Measurements from ENCODE around the gene RGL4.

RGL4 gene

GRCh38 chr22:23742505-23743264 is 51.9 kb downstream of the RGL4 start:
- Histone ChIP-seq H3K9me3 (ENCODE audit: insufficient read depth, low read depth, low read length) (peaks cover 5% of the 10 kb centered on the region), H3K79me2 (ENCODE audit: control insufficient read depth, insufficient read depth, low read length, poor library complexity) (no peaks in the 10 kb centered on the region), H3K27me3 (ENCODE audit: insufficient read depth, low read length) (no peaks in the 10 kb centered on the region), H2AFZ (ENCODE audit: insufficient read depth, low read length, poor library complexity) (no peak overlapping the region), H2BK12ac (ENCODE audit: low read length) (no peak overlapping the region), H3K18ac (ENCODE audit: low read length) (no peak overlapping the region), H3K4me1 (ENCODE audit: control insufficient read depth in 1 of 2, insufficient read depth in 2 of 2, low read length in 2 of 2) (peaks cover 5 to 8% of the 10 kb centered on the region in 2 experiments), H3K4me2 (ENCODE audit: low read length) (no peak overlapping the region), H4K8ac (ENCODE audit: low read depth, low read length) (no peak overlapping the region), H2AK5ac (ENCODE audit: low read length) (no peak overlapping the region), H4K12ac (ENCODE audit: low read depth, low read length) (no peak overlapping the region), H3K79me1 (ENCODE audit: low read length) (no peaks in the 10 kb centered on the region), H3K23ac (ENCODE audit: low read length) (no peak overlapping the region), H3K9ac (ENCODE audit: low read length) (no peak overlapping the region), H4K91ac (ENCODE audit: low read depth, low read length) (no peak overlapping the region), H3K14ac (ENCODE audit: low read length) (no peak overlapping the region), H3K27ac (ENCODE audit: low read depth, low read length) (no peak overlapping the region), H3K4ac (ENCODE audit: low read depth, low read length) (no peak overlapping the region), H2BK120ac (ENCODE audit: insufficient read depth, low read length, poor library complexity) (no peak overlapping the region), H3K4me3 (ENCODE audit: low read depth, low read length) (no peak overlapping the region), H2BK5ac (ENCODE audit: low read depth, low read length, poor library complexity) (no peak overlapping the region), H3K36me3 (ENCODE audit: control insufficient read depth in 1 of 2, insufficient read depth in 2 of 2, low read length in 2 of 2) (peaks cover 11 to 16% of the 10 kb centered on the region in 2 experiments)
- DNase-seq = no peak
- no CpG with 5 or more reads among the region's 7 CpGs for WGBS (ENCODE audit: extremely low coverage, insufficient coverage, insufficient read length)

- no CpG with 5 or more reads among the region's 2 CpGs for WGBS (ENCODE audit: extremely low coverage, insufficient coverage, insufficient read length)
- H3K14ac ChIP-seq (ENCODE audit: low read length) = no peak overlapping the region
Measured at GRCh38 chr22:23743303-23743705, 52.5 kb downstream of the RGL4 start.

GRCh38 chr22:23744001-23744400 is 53.2 kb downstream of the RGL4 start:
- Histone ChIP-seq H2AK5ac (ENCODE audit: low read length) (no peak overlapping the region), H2BK12ac (ENCODE audit: low read length) (no peak overlapping the region), H3K27me3 (ENCODE audit: insufficient read depth, low read length) (no peaks in the 10 kb centered on the region), H3K23ac (ENCODE audit: low read length) (no peak overlapping the region), H3K4me1 (ENCODE audit: control insufficient read depth in 1 of 2, insufficient read depth in 2 of 2, low read length in 2 of 2) (peaks cover 5 to 8% of the 10 kb centered on the region in 2 experiments), H4K91ac (ENCODE audit: low read depth, low read length) (no peak overlapping the region), H3K4me2 (ENCODE audit: low read length) (no peak overlapping the region), H2BK5ac (ENCODE audit: low read depth, low read length, poor library complexity) (no peak overlapping the region), H3K27ac (ENCODE audit: low read depth, low read length) (no peak overlapping the region), H2AFZ (ENCODE audit: insufficient read depth, low read length, poor library complexity) (no peak overlapping the region), H3K18ac (ENCODE audit: low read length) (no peak overlapping the region), H2BK120ac (ENCODE audit: insufficient read depth, low read length, poor library complexity) (no peak overlapping the region), H3K36me3 (ENCODE audit: control insufficient read depth in 1 of 2, insufficient read depth in 2 of 2, low read length in 2 of 2) (peaks cover 11 to 16% of the 10 kb centered on the region in 2 experiments), H3K4ac (ENCODE audit: low read depth, low read length) (no peak overlapping the region), H3K79me2 (ENCODE audit: control insufficient read depth, insufficient read depth, low read length, poor library complexity) (no peaks in the 10 kb centered on the region), H3K79me1 (ENCODE audit: low read length) (no peaks in the 10 kb centered on the region), H3K4me3 (ENCODE audit: low read depth, low read length) (peak overlapping the region; percentile 16), H3K14ac (ENCODE audit: low read length) (no peak overlapping the region), H4K12ac (ENCODE audit: low read depth, low read length) (no peak overlapping the region), H3K9ac (ENCODE audit: low read length) (no peak overlapping the region), H3K9me3 (ENCODE audit: insufficient read depth, low read depth, low read length) (peaks cover 5% of the 10 kb centered on the region), H4K8ac (ENCODE audit: low read depth, low read length) (no peak overlapping the region)
- no peak for DNase-seq
- no CpG with 5 or more reads among the region's 13 CpGs for WGBS (ENCODE audit: extremely low coverage, insufficient coverage, insufficient read length)

More at GRCh38 chr22:23743303-23743705, 52.5 kb downstream of the RGL4 start:
- Histone ChIP-seq H3K36me3 (ENCODE audit: control insufficient read depth in 1 of 2, insufficient read depth in 2 of 2, low read length in 2 of 2) (peaks cover 11 to 16% of the 10 kb centered on the region in 2 experiments), H3K9me3 (ENCODE audit: insufficient read depth, low read depth, low read length) (peaks cover 5% of the 10 kb centered on the region), H4K8ac (ENCODE audit: low read depth, low read length) (no peak overlapping the region), H3K4me2 (ENCODE audit: low read length) (no peak overlapping the region), H3K79me1 (ENCODE audit: low read length) (no peaks in the 10 kb centered on the region), H3K23ac (ENCODE audit: low read length) (no peak overlapping the region), H2AFZ (ENCODE audit: insufficient read depth, low read length, poor library complexity) (no peak overlapping the region), H2BK5ac (ENCODE audit: low read depth, low read length, poor library complexity) (no peak overlapping the region), H3K9ac (ENCODE audit: low read length) (no peak overlapping the region), H3K18ac (ENCODE audit: low read length) (no peak overlapping the region), H3K79me2 (ENCODE audit: control insufficient read depth, insufficient read depth, low read length, poor library complexity) (no peaks in the 10 kb centered on the region), H4K12ac (ENCODE audit: low read depth, low read length) (no peak overlapping the region), H2AK5ac (ENCODE audit: low read length) (no peak overlapping the region), H3K4me3 (ENCODE audit: low read depth, low read length) (no peak overlapping the region), H3K27ac (ENCODE audit: low read depth, low read length) (no peak overlapping the region), H2BK120ac (ENCODE audit: insufficient read depth, low read length, poor library complexity) (no peak overlapping the region), H4K91ac (ENCODE audit: low read depth, low read length) (no peak overlapping the region), H3K4ac (ENCODE audit: low read depth, low read length) (no peak overlapping the region), H3K4me1 (ENCODE audit: control insufficient read depth in 1 of 2, insufficient read depth in 2 of 2, low read length in 2 of 2) (peaks cover 5 to 8% of the 10 kb centered on the region in 2 experiments), H3K27me3 (ENCODE audit: insufficient read depth, low read length) (no peaks in the 10 kb centered on the region), H2BK12ac (ENCODE audit: low read length) (no peak overlapping the region)
- no peak for DNase-seq

GRCh38 chr22:23744485-23744884 is 53.7 kb downstream of the RGL4 start:
- Histone ChIP-seq H3K4me2 (ENCODE audit: low read length) (no peak overlapping the region), H2BK120ac (ENCODE audit: insufficient read depth, low read length, poor library complexity) (no peak overlapping the region), H4K91ac (ENCODE audit: low read depth, low read length) (no peak overlapping the region), H3K18ac (ENCODE audit: low read length) (no peak overlapping the region), H3K27ac (ENCODE audit: low read depth, low read length) (no peak overlapping the region), H3K9ac (ENCODE audit: low read length) (no peak overlapping the region), H3K79me2 (ENCODE audit: control insufficient read depth, insufficient read depth, low read length, poor library complexity) (no peaks in the 10 kb centered on the region), H3K27me3 (ENCODE audit: insufficient read depth, low read length) (no peaks in the 10 kb centered on the region), H4K8ac (ENCODE audit: low read depth, low read length) (no peak overlapping the region), H3K4me3 (ENCODE audit: low read depth, low read length) (no peak overlapping the region), H2AK5ac (ENCODE audit: low read length) (no peak overlapping the region), H3K14ac (ENCODE audit: low read length) (no peak overlapping the region), H2BK5ac (ENCODE audit: low read depth, low read length, poor library complexity) (no peak overlapping the region), H3K36me3 (ENCODE audit: control insufficient read depth in 1 of 2, insufficient read depth in 2 of 2, low read length in 2 of 2) (peaks cover 11 to 16% of the 10 kb centered on the region in 2 experiments), H4K12ac (ENCODE audit: low read depth, low read length) (no peak overlapping the region), H2AFZ (ENCODE audit: insufficient read depth, low read length, poor library complexity) (no peak overlapping the region), H3K9me3 (ENCODE audit: insufficient read depth, low read depth, low read length) (peaks cover 5% of the 10 kb centered on the region), H2BK12ac (ENCODE audit: low read length) (no peak overlapping the region), H3K4me1 (ENCODE audit: control insufficient read depth in 1 of 2, insufficient read depth in 2 of 2, low read length in 2 of 2) (peaks cover 5 to 8% of the 10 kb centered on the region in 2 experiments), H3K79me1 (ENCODE audit: low read length) (no peaks in the 10 kb centered on the region), H3K23ac (ENCODE audit: low read length) (no peak overlapping the region), H3K4ac (ENCODE audit: low read depth, low read length) (no peak overlapping the region)
- no CpG with 5 or more reads among the region's 14 CpGs for WGBS (ENCODE audit: extremely low coverage, insufficient coverage, insufficient read length)
- no peak for DNase-seq

All from trophoblast cell (in vitro differentiated cells and primary cell).